Esophagus squamous epithelium (tissue), 4 donors: ENCODE results near the gene GMPS.

Experiments
- POLR2A ChIP-seq, 4 donors: fragments of 450-650 bp; IDR thresholded peaks; one replicate each; pipeline ENCODE4 v1.6.1; 2017; ENCODE audit warnings: antibody characterized with exemption in 4 of 4, mild to moderate bottlenecking in 4 of 4, moderate library complexity in 3 of 4
- TF ChIP-seq, protein P1 (sequence below), 6 experiments: fragments of 450-650 bp in 4 of 6; fragments of 200-600 bp in 2 of 6; sonication (generic) in 2 of 6; IDR thresholded peaks; one replicate each; pipeline ENCODE4 v1.5.1; 2016 to 2019; ENCODE audit warnings: antibody characterized with exemption in 6 of 6, mild to moderate bottlenecking in 4 of 6, moderate library complexity in 4 of 6

DNA sequence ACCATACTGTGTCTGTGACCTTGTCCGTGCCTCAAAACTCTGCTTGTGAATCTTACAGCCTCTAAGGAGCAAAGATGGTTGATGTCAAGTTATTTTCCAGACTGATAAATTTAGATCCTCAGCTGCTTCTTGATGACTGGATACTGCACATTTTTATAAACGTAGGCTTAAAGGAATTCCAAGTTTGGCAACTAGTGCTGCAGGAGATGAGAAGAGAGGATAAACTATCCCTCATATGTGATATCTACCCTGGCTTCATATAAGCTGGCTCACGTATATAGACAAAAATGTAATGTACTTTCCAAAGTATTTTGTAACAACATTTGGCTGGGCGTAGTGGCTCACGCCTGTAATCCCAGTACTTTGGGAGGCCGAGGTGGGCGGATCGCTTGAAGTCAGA, 89.6 kb downstream of the GMPS start:
- TF ChIP-seq, protein P1, sequence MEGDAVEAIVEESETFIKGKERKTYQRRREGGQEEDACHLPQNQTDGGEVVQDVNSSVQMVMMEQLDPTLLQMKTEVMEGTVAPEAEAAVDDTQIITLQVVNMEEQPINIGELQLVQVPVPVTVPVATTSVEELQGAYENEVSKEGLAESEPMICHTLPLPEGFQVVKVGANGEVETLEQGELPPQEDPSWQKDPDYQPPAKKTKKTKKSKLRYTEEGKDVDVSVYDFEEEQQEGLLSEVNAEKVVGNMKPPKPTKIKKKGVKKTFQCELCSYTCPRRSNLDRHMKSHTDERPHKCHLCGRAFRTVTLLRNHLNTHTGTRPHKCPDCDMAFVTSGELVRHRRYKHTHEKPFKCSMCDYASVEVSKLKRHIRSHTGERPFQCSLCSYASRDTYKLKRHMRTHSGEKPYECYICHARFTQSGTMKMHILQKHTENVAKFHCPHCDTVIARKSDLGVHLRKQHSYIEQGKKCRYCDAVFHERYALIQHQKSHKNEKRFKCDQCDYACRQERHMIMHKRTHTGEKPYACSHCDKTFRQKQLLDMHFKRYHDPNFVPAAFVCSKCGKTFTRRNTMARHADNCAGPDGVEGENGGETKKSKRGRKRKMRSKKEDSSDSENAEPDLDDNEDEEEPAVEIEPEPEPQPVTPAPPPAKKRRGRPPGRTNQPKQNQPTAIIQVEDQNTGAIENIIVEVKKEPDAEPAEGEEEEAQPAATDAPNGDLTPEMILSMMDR (IDR thresholded peaks at IDR 0.05): no peak
- TF ChIP-seq POLR2A (IDR thresholded peaks at IDR 0.05): no peak
